Epithelial cell of proximal tubule (primary cell): Measurements from ENCODE around the gene DACH1. TPM values are rescaled to one million over a fixed set of nuclear protein-coding genes. Genes with fewer than 3 reads are reported as not detected.
"Not testable (repeated sequence)": the region's sequence is repeated elsewhere in the genome, so short reads cannot be mapped to it uniquely, and the experiment has no call there.

Source experiments
- DNase-seq: peaks from one replicate; pipeline ENCODE4 v3.0.0-alpha.2; 2011; ENCODE audit warnings: low read depth
- H3K4me3 ChIP-seq: 2 replicates; pipeline ENCODE4 v1.5.1; 2011; ENCODE audit warnings: low read depth, mild to moderate bottlenecking, low read length
- total RNA-seq: library from RNA; depleted of rRNA; stranded (reverse); fragments of >200 nt; gene quantifications from 2 replicates; pipeline ENCODE4 v1.2.3, GENCODE V29; 2015
- TF ChIP-seq, protein P1 (sequence below): conservative IDR thresholded peaks from 2 replicates; pipeline ENCODE4 v1.5.1; 2012; ENCODE audit warnings: low read depth, mild to moderate bottlenecking, low read length

Gene DACH1
- total RNA-seq, 1 donor from 2014 or later, result 0.86 TPM

- DNase-seq, result no peak
- TF ChIP-seq, protein P1, sequence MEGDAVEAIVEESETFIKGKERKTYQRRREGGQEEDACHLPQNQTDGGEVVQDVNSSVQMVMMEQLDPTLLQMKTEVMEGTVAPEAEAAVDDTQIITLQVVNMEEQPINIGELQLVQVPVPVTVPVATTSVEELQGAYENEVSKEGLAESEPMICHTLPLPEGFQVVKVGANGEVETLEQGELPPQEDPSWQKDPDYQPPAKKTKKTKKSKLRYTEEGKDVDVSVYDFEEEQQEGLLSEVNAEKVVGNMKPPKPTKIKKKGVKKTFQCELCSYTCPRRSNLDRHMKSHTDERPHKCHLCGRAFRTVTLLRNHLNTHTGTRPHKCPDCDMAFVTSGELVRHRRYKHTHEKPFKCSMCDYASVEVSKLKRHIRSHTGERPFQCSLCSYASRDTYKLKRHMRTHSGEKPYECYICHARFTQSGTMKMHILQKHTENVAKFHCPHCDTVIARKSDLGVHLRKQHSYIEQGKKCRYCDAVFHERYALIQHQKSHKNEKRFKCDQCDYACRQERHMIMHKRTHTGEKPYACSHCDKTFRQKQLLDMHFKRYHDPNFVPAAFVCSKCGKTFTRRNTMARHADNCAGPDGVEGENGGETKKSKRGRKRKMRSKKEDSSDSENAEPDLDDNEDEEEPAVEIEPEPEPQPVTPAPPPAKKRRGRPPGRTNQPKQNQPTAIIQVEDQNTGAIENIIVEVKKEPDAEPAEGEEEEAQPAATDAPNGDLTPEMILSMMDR, result no peak
- H3K4me3 ChIP-seq, result no peak overlapping the region
Observed at GRCh38 chr13:71787414-71787813, 79.6 kb downstream of the DACH1 start.

DNA sequence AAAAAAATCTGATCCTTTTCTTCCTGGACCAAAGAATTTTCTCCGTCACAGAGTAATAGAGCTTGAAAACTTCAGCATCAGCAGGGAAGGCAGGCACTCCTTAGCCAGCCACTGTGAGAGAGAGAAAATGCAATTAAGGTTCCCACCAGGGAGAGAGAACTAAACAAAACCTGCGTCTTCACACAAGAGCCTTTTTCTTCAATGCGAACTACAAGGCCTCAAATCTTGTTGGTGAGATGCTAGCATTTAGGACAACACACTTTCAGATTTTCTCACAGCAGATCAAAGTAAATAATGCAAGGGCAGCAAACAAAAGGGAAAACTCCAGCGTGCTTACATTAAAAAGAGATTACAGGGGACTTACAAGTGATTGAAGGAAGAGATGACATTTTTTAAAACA is 80.1 kb downstream of the DACH1 start:
- no peak for DNase-seq

DNA sequence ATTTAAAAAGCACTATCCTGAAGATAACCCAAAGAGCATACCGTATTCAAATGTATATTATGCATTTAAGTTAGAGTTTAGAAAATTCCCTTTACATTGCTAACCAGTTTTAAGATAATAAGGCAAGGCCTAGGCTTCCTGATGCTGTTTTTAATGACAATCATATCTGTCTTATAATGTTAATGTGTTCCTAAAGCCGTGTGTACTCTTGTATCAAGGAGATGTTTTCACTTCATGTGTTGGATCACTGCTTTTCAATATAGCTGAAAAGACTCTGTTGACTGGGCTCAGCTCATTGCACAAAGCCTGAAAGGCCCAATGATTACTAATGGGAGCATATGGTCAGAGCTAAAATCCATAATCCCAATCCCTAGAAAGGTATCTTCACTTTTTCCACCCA is 81.6 kb downstream of the DACH1 start:
- H3K4me3 ChIP-seq, result no peak overlapping the region
- TF ChIP-seq, protein P1, result no peak
- no peak for DNase-seq

More for the DNA sequence above, 80.1 kb downstream of the DACH1 start:
- TF ChIP-seq, protein P1, result no peak
- H3K4me3 ChIP-seq, result no peak overlapping the region

DNA sequence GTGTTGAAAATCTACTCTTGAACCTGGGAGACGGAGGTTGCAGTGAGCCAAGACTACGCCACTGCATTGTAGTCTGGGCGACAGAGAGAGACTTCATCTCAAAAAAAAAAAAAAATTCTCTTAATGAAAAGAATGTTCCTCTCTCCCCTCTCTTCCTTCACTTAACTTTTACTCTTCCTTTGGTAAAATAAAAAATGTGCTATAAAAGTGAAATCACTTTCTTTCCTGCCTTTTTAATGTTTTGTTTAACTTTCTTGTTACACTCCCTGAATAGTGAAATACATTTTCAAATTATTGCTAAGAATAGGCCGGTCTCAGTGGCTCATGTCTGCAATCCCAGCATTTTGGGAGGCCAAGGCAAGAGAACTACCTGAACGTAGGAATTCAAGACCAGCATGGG is 86.5 kb downstream of the DACH1 start:
- no peak overlapping the region for H3K4me3 ChIP-seq
- TF ChIP-seq, protein P1, result no peak
- no peak for DNase-seq

DNA sequence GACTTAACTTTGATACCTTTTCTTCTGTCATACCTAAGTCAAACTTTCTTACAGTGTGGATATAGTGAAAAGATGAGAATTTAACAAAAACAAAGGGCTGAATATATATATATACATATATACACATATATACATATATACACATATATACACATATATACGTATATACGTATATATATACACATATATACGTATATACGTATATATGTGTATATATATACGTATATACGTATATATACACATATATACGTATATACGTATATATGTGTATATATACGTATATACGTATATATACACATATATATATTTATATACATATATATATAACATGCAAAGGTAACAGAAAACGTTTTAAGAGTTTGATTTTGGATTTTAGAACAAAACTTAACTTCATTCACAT is 88.0 kb downstream of the DACH1 start:
- not testable (repeated sequence) for H3K4me3 ChIP-seq, DNase-seq

DNA sequence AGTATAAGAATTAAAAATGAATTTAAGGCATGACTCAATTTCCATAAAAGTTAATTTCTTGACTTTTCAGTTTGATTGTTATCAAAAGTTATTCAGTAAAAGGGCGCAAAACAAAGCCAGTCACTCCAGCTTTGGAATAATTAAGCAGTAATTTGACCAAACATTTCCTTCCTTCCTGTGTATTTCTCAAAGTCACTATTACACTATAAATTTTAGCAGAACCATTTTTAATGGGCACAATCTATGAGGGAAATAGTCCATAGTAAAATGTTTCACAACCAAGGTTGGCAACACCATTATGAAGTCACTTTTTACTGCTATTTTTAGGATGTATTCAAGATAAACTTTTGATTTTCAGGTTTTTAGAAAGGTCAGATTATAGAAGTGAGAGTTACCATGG is 91.0 kb downstream of the DACH1 start:
- TF ChIP-seq, protein P1, result no peak
- H3K4me3 ChIP-seq, result no peak overlapping the region
- no peak for DNase-seq

DNA sequence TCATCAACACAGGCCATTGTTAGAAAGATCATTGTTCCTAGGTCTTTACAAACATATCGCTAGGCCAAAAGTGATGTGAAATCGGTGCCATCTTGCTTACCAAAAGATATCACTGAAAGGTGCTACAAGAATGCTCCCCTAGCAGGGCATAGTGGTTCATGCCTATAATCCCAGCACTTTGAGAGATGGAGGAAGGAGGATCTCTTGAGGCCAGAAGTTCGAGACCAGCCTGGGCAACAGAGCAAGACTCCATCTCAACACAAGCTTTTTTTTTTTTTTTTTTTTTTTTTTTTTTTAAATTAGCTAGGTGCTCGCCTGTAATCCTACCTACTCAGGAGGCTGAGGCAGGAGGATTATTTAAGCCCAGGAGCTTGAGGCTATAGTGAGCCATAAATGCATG is 92.1 kb downstream of the DACH1 start:
- no peak overlapping the region for H3K4me3 ChIP-seq
- no peak for DNase-seq
- TF ChIP-seq, protein P1, result no peak

DNA sequence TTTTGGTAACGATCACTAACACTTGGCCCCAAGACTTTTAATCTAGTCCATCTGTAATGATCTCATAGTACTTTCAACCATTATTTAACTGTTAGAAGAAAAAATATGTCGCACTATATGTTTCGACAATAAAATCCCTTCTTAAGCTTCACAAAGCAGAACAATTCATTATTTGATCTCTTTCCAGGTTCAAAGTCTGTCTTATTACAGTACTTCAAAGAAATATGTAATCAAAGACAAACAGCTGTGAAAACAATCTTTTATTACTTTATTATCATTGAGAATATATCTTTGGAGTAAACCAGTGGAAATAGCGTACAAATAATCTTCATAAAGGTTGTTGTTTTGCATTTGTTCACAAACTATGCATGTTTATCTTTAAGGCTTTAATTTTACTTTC is 93.5 kb downstream of the DACH1 start:
- DNase-seq, result no peak
- H3K4me3 ChIP-seq, result no peak overlapping the region
- TF ChIP-seq, protein P1, result no peak
